Cardiac muscle cell (in vitro differentiated cells and primary cell): ENCODE data around the gene MCFD2. TPM values are rescaled to one million over a fixed set of nuclear protein-coding genes. Genes with fewer than 3 reads are reported as not detected.

ENCODE experiments used
- DNase-seq, 2 donors: peaks; one replicate each; pipeline versions ENCODE4 v3.0.0 to v3.0.0-alpha.2; 2010 to 2017; ENCODE audit warnings: low read depth in 1 of 2, low spot score in 1 of 2
- H3K27ac ChIP-seq: fragments of 200-600 bp; sonication (generic); 2 replicates; pipeline ENCODE4 v1.5.1; 2016
- H3K27me3 ChIP-seq: fragments of 200-600 bp; sonication (generic); 2 replicates; pipeline ENCODE4 v1.6.0; 2016; ENCODE audit warnings: control low read depth
- H3K36me3 ChIP-seq: fragments of 200-600 bp; sonication (generic); 2 replicates; pipeline ENCODE4 v1.5.1; 2016; ENCODE audit warnings: control low read depth
- H3K4me1 ChIP-seq: fragments of 200-600 bp; sonication (generic); 2 replicates; pipeline ENCODE4 v1.8.1; 2017; ENCODE audit warnings: low read depth, mild to moderate bottlenecking, mixed run types
- H3K4me3 ChIP-seq: fragments of 200-600 bp; sonication (generic); 2 replicates; pipeline ENCODE4 v1.5.1; 2016; ENCODE audit warnings: mild to moderate bottlenecking
- H3K9me3 ChIP-seq: fragments of 200-600 bp; sonication (generic); 2 replicates; pipeline ENCODE4 v1.5.1; 2017; ENCODE audit warnings: low read depth, mild to moderate bottlenecking, control low read depth
- polyA plus RNA-seq: library from polyadenylated mRNA; unstranded; fragments of >200 nt; fragmentation: Nextera tagmentation; extraction: Ambion mirVana; gene quantifications from 2 replicates; pipeline ENCODE4 v1.2.1, GENCODE V29; 2016
- total RNA-seq: library from RNA; depleted of rRNA; stranded (reverse); fragments of >200 nt; gene quantifications from 2 replicates; pipeline ENCODE4 v1.2.3, GENCODE V29; 2016
- TF ChIP-seq, protein P1 (sequence below): IDR thresholded peaks from 2 replicates; pipeline ENCODE4 v1.5.1; 2012; ENCODE audit warnings: low read depth, mild to moderate bottlenecking, low read length

MCFD2 gene
- total and polyA plus RNA-seq, 2 experiments from 2014 or later: 59.1 to 64.2 TPM

DNA sequence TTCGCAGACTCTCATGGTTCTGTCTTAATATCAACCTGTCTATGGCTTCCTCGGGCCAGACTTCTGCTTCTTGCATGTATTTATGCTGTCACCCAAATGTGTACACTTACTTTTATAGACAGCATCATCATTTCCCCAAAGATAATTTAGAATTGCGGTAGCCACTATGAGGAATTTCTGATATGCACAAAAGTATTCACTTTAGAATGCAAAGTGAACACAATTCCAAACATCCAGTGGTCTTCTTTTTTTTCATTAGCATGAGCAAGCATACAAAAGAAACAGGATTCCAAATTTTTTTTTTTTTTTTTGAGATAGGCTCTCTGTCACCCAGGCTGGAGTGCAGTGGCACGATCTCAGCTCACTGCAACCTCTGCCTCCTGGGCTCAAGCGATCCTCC lies 21.0 kb upstream of the MCFD2 start:
- TF ChIP-seq, protein P1, sequence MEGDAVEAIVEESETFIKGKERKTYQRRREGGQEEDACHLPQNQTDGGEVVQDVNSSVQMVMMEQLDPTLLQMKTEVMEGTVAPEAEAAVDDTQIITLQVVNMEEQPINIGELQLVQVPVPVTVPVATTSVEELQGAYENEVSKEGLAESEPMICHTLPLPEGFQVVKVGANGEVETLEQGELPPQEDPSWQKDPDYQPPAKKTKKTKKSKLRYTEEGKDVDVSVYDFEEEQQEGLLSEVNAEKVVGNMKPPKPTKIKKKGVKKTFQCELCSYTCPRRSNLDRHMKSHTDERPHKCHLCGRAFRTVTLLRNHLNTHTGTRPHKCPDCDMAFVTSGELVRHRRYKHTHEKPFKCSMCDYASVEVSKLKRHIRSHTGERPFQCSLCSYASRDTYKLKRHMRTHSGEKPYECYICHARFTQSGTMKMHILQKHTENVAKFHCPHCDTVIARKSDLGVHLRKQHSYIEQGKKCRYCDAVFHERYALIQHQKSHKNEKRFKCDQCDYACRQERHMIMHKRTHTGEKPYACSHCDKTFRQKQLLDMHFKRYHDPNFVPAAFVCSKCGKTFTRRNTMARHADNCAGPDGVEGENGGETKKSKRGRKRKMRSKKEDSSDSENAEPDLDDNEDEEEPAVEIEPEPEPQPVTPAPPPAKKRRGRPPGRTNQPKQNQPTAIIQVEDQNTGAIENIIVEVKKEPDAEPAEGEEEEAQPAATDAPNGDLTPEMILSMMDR: no peak
- no peaks in the 10 kb centered on the region for H3K36me3 ChIP-seq
- H3K4me1 ChIP-seq: peaks cover 14% of the 10 kb centered on the region
- H3K27ac ChIP-seq: no peak overlapping the region
- H3K27me3 ChIP-seq: no peaks in the 10 kb centered on the region
- H3K9me3 ChIP-seq: no peaks in the 10 kb centered on the region
- no peak for DNase-seq
- no peak overlapping the region for H3K4me3 ChIP-seq

DNA sequence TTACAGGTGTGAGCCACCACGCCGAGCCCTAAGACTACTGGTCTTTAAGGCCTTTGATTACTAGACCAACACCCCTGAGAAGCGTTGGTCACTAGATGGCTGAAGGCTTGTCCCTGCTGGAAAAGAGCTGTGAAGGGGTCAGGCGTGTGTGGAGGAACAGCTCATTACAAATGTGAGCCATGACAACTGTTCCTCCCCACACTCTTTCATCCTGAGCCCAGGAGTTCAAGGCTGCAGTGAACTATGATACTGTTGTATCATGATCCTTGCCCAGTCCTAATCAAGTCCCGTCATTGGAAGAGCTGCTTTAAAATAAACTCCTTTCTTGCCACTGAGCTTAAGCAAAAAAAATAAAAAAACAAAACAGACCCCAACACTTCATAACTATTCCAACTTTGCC lies 19.5 kb upstream of the MCFD2 start:
- Histone ChIP-seq H3K27ac (no peak overlapping the region), H3K36me3 (no peaks in the 10 kb centered on the region), H3K4me1 (peaks cover 7% of the 10 kb centered on the region), H3K27me3 (no peaks in the 10 kb centered on the region), H3K9me3 (no peaks in the 10 kb centered on the region), H3K4me3 (no peak overlapping the region)
- TF ChIP-seq, protein P1: no peak
- no peak for DNase-seq

DNA sequence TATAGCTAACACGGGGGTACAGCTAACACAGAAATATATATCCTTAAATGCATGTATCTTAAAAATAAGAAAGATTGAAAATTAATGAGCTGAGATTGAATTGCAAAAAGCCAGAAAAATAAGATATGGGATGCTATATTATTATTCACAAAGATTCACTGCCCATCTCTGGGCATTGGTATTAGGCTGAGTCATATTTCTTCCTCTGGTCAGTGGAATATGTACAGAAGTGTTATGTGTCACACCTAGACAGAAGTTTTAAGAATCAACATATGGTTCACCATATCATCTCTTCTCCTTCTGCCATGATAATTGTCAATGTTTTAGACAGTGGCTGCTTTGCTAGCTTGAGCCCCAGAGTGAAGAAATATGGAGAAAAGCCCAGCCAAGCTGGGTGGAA lies 14.0 kb upstream of the MCFD2 start:
- TF ChIP-seq, protein P1: no peak
- no peak for DNase-seq
- Histone ChIP-seq H3K4me1 (no peaks in the 10 kb centered on the region), H3K4me3 (no peak overlapping the region), H3K27ac (no peak overlapping the region), H3K9me3 (no peaks in the 10 kb centered on the region), H3K36me3 (no peaks in the 10 kb centered on the region), H3K27me3 (no peaks in the 10 kb centered on the region)

DNA sequence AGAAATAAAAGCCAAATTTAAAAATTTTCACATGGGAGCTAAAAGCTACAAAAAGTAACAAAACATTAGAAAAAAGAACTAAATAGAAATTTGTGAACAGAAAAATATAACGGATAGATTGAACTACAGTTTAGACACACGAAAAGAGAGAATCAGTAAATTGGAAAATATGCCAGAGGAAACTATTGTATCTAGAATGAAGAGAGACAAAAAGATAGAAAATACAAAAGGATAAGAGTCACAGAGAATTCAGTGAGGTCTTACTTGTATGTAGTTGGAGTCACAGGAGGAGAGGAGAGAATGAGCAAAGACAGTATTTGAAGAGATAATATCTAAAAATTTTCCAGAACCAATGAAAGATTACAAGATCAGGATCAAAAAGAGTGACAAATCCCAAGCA lies 11.3 kb upstream of the MCFD2 start:
- no peaks in the 10 kb centered on the region for H3K9me3 ChIP-seq
- DNase-seq: no peak
- H3K4me3 ChIP-seq: no peak overlapping the region
- TF ChIP-seq, protein P1: no peak
- no peaks in the 10 kb centered on the region for H3K27me3 ChIP-seq
- H3K36me3 ChIP-seq: no peaks in the 10 kb centered on the region
- H3K4me1 ChIP-seq: no peaks in the 10 kb centered on the region
- H3K27ac ChIP-seq: no peak overlapping the region

DNA sequence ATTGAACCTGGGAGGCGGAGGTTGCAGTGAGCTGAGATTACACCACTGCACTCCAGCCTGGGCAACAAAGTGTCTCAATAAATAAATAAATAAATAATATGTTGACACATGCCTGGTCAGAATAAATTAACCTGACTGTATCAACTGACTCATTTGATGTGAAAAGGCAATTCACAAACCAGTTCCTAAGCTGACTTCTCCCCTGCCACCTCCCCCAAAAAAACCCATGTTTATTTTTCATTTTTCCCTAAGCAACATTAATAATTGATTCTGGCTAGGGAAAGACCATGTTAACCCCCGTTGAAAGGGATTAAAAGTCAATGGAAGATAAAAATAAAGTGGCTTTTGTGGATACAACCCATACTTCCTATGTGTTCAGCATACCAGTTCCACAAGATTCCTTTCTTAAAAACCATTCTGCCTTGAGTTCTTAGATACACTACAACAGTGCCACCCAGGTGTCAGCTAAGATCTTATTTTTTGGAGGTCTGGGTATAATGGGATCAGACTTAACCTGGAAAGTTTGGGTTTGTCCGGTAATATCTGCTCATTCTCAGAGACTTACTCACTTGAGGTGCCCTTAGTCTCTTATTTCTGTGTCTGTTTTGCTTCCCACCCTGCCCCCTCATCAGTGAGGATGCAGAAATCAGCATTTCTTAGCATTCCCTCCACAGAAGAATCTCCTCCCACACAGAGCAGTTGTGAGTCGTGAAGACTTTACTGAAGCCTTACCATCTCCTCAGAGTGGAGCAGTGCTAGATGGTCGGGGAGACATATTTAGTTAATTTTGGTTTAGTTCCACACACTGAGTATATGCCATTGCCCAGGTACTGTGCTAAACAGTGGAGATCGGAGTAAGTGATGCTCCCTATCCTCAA lies 10.1 kb upstream of the MCFD2 start:
- Histone ChIP-seq H3K9me3 (no peaks in the 10 kb centered on the region), H3K4me1 (no peaks in the 10 kb centered on the region), H3K4me3 (no peak overlapping the region), H3K27me3 (no peaks in the 10 kb centered on the region), H3K27ac (no peak overlapping the region), H3K36me3 (no peaks in the 10 kb centered on the region)
- DNase-seq: no peak
- TF ChIP-seq, protein P1: no peak
